Activated T-cell treated with anti-CD3 and anti-CD28 coated beads for 1 hour (primary cell): ENCODE results near the gene F12.

Source experiments
- DNase-seq: peaks from one replicate; pipeline ENCODE4 v3.0.0-alpha.2; 2020; ENCODE audit warnings: low read depth

Gene F12

GRCh38 chr5:177409043-177409801 lies at the start of gene F12:
F12 (minus strand) TSS chr5:177409564; CDS start chr5:177409527, 37 bp downstream.
- DNase-seq: no peak

GRCh38 chr5:177458912-177459350 lies 49.6 kb upstream of the F12 start:
- no peak for DNase-seq

GRCh38 chr5:177457852-177458681 lies 48.7 kb upstream of the F12 start:
- no peak for DNase-seq

GRCh38 chr5:177456976-177457851 lies 47.9 kb upstream of the F12 start:
- DNase-seq: no peak

- DNase-seq: no peak
Measured at GRCh38 chr5:177456591-177456964, 47.2 kb upstream of the F12 start.

GRCh38 chr5:177455661-177456590 lies 46.6 kb upstream of the F12 start:
- DNase-seq: peak; percentile 99

GRCh38 chr5:177455036-177455660 lies 45.8 kb upstream of the F12 start:
- DNase-seq: peak; percentile 90

GRCh38 chr5:177454397-177455035 lies 45.2 kb upstream of the F12 start:
- DNase-seq: peak; percentile 92

GRCh38 chr5:177453852-177454396 lies 44.6 kb upstream of the F12 start:
- no peak for DNase-seq

GRCh38 chr5:177452688-177453638 lies 43.6 kb upstream of the F12 start:
- no peak for DNase-seq

- DNase-seq: no peak
Measured at GRCh38 chr5:177450667-177451424, 41.5 kb upstream of the F12 start.

GRCh38 chr5:177449140-177450061 lies 40.0 kb upstream of the F12 start:
- no peak for DNase-seq

GRCh38 chr5:177448244-177448950 lies 39.0 kb upstream of the F12 start:
- DNase-seq: no peak

- DNase-seq: no peak
Measured at GRCh38 chr5:177447611-177448243, 38.4 kb upstream of the F12 start.

- peak; percentile 61 for DNase-seq
Measured at GRCh38 chr5:177447066-177447610, 37.8 kb upstream of the F12 start.
